Stimulated activated naive CD8-positive, alpha-beta T cell treated with anti-CD3 and anti-CD28 coated beads, Interleukin-15, amount 100 ng/mL, for 72 hours (primary cell): ENCODE data around the gene WDR86.

Experiments
- ATAC-seq: fragments of 150-1000 bp; cut with Tn5 transposase; 2 replicates; pipeline ENCODE4 v1.10.0; 2021; ENCODE audit warnings: mild to moderate bottlenecking, moderate library complexity
- DNase-seq, 2 donors: peaks; one replicate each; pipeline ENCODE4 v3.0.0; 2021 to 2022
- H3K27ac Mint-ChIP-seq, 2 donors: one replicate each; pipeline ENCODE4 v1.8.0; 2022; ENCODE audit warnings: mild to moderate bottlenecking in 2 of 2, mixed read lengths in 2 of 2, moderate library complexity in 2 of 2
- H3K27me3 Mint-ChIP-seq: one replicate; pipeline ENCODE4 v1.8.0; 2022; ENCODE audit warnings: mixed read lengths
- H3K4me1 Mint-ChIP-seq: one replicate; pipeline ENCODE4 v1.8.0; 2022; ENCODE audit warnings: mild to moderate bottlenecking, mixed read lengths
- H3K4me3 Mint-ChIP-seq, 2 donors: one replicate each; pipeline ENCODE4 v1.8.0; 2022; ENCODE audit warnings: mild to moderate bottlenecking in 2 of 2, mixed read lengths in 2 of 2, moderate library complexity in 1 of 2
- H3K9me3 Mint-ChIP-seq, 2 donors: one replicate each; pipeline ENCODE4 v1.8.0; 2022; ENCODE audit warnings: mixed read lengths in 2 of 2

Gene WDR86

GRCh38 chr7:151409667-151410404 lies at the start of gene WDR86:
Gene WDR86, minus strand, starts transcription at chr7:151410038. Its CDS starts 449 bp downstream, at chr7:151409589.
- ATAC-seq (peak; percentile 41), DNase-seq (no peak)
- Mint-ChIP-seq H3K27ac (peak within 1 kb of the TSS; percentile 27 to 69), H3K27me3 (peaks cover 49% of the 10 kb centered on the region), H3K9me3 (no peaks in the 10 kb centered on the region), H3K4me1 (peaks cover 60% of the 10 kb centered on the region), H3K4me3 (peak within 1 kb of the TSS; percentile 67 to 78)

GRCh38 chr7:151457534-151457933 lies 47.7 kb upstream of the WDR86 start:
- DNase-seq, result no peak
- no peak for ATAC-seq
- Mint-ChIP-seq H3K4me1 (no peaks in the 10 kb centered on the region), H3K4me3 (no peak overlapping the region), H3K27ac (no peak overlapping the region), H3K9me3 (peaks cover 2 to 13% of the 10 kb centered on the region in 2 donors), H3K27me3 (peaks cover 34% of the 10 kb centered on the region)

DNA sequence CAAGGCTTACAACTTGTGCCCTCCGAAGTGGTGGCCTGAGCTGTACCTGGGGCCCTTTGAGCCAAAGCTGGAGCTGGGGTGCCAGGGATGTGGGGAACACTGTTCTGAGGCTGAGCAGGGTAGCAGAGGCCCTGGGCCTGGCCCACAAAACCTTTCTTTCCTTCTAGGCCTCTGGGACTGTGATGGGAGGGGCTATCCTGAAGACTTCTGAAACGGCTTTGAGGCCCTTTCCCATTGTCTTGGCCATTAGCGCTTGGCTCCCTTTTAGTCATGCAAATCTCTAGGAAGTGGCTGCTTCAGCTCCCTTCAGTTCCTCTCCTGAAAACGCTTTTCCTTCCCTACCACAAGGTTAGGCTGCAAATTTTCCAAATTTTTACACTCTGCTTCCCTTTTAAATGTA lies 46.9 kb upstream of the WDR86 start:
- Mint-ChIP-seq H3K27me3 (peaks cover 34% of the 10 kb centered on the region), H3K4me3 (no peak overlapping the region), H3K27ac (no peak overlapping the region), H3K9me3 (peaks cover 0 to 9% of the 10 kb centered on the region in 2 donors), H3K4me1 (no peaks in the 10 kb centered on the region)
- DNase-seq (no peak), ATAC-seq (no peak)

DNA sequence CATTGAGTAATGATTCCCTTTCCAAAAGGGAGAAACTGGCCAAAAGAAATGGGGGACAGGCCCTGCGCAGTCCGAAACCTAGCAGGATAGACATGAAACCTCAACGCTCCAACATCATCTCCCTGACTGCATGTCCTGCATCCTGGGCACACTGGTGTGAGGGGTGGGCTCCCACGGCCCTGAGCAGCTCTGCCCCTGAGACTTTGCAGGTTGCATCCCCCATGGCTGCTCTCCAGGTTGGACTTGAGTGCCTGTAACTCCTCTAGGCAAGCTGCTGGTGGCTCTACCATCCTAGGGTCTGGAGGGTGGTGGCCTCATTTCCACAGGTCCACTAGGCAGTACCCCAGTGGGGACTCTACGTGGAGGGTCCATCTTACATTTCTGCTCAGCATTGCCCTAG lies 46.4 kb upstream of the WDR86 start:
- Mint-ChIP-seq H3K4me1 (no peaks in the 10 kb centered on the region), H3K27me3 (peaks cover 31% of the 10 kb centered on the region), H3K9me3 (peaks cover 0 to 4% of the 10 kb centered on the region in 2 donors), H3K27ac (no peak overlapping the region), H3K4me3 (no peak overlapping the region)
- no peak for ATAC-seq
- no peak for DNase-seq

DNA sequence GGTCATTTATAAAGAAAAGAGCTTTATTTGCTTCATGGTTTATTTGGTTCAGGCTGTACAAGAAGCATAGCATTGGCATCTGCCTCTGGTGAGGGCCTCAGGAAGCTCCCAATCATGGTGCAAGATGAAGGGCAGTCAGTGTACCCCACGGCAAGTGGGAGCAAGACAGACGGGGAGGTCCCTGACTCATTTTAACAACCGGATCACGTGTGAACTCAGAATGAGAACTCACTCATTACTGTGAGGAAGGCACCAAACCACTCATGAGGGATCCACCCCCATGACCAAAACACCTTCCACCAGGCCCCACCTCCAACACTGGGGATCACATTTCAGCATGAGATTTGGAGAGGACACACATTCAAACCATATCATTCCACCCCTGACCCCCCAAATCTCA lies 45.9 kb upstream of the WDR86 start:
- no peak for ATAC-seq
- no peaks in the 10 kb centered on the region for H3K9me3 Mint-ChIP-seq

GRCh38 chr7:151454932-151455530 lies 45.2 kb upstream of the WDR86 start:
- no peak for DNase-seq
- H3K27me3 Mint-ChIP-seq, result peaks cover 31% of the 10 kb centered on the region
- ATAC-seq, result no peak
- no peaks in the 10 kb centered on the region for H3K9me3 Mint-ChIP-seq
- H3K27ac Mint-ChIP-seq, result no peak overlapping the region
- H3K4me1 Mint-ChIP-seq, result no peaks in the 10 kb centered on the region
- no peak overlapping the region for H3K4me3 Mint-ChIP-seq

More for the DNA sequence above, 45.9 kb upstream of the WDR86 start:
- peaks cover 31% of the 10 kb centered on the region for H3K27me3 Mint-ChIP-seq
- H3K4me3 Mint-ChIP-seq, result no peak overlapping the region
- H3K4me1 Mint-ChIP-seq, result no peaks in the 10 kb centered on the region
- DNase-seq, result no peak
- H3K27ac Mint-ChIP-seq, result no peak overlapping the region

GRCh38 chr7:151454305-151454704 lies 44.5 kb upstream of the WDR86 start:
- no peak for DNase-seq
- Mint-ChIP-seq H3K27ac (no peak overlapping the region), H3K9me3 (no peaks in the 10 kb centered on the region), H3K27me3 (peaks cover 31% of the 10 kb centered on the region), H3K4me3 (no peak overlapping the region), H3K4me1 (peaks cover 6% of the 10 kb centered on the region)
- ATAC-seq, result no peak

DNA sequence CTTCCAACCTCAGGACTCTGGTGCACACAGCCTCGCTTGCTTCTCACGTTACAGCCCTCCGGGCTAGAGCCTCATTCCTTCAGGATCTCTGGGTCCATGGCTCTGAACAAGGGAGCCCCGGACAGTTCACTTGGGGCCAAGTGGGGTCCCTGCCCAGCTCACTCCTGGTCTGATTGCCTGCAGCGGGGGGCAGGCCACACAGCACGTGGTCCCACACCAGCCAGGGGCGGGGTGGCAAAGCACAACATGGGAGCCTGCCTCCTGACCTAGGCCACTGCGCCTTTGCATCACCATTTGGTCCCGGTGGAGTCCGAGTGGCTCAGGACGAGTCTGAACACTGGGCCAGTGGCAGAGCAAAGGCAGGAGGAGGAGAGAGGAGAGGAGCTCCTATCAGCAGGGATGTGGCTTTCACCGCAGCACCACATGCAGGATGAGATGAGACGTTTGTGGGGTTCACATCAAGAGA lies 43.5 kb upstream of the WDR86 start:
- ATAC-seq (no peak), DNase-seq (no peak)
- Mint-ChIP-seq H3K4me3 (no peak overlapping the region), H3K4me1 (peaks cover 6% of the 10 kb centered on the region), H3K27ac (no peak overlapping the region), H3K27me3 (peaks cover 29% of the 10 kb centered on the region), H3K9me3 (no peaks in the 10 kb centered on the region)

DNA sequence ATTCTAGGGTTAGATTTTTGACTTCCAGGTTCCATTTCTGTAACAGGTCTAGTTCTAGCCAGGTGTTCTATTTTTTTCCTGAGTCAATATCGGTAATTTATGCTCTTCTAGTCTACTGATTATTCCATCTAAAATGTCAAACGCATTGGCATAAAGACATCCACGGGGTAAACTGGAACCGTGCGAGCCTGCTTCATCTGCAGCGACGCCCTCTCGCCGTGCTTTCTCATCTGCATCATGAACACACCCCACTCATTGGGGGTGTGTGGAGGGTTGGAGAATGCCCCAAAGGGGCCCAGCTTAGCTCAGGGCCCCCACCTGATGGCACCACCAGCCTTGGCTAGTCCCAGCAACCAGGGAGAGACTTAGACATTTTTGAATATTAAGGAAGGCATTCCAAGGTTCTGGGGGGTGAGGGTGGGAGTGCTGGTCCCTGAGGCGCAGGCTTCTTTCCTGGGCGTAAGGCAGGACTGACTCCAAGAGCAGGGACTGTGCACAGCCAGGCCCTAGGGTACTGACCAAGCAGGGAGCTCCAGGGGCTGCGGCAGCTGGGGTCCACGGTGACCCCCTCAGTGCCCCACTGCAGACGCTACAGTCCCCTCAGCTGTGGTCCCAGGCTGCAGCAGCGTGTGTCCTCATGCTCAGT lies 43.0 kb upstream of the WDR86 start:
- peak overlapping the region in 1 of 2 donors; percentile 55 for H3K27ac Mint-ChIP-seq
- no peaks in the 10 kb centered on the region for H3K9me3 Mint-ChIP-seq
- no peak for DNase-seq
- ATAC-seq, result no peak
- H3K4me3 Mint-ChIP-seq, result no peak overlapping the region
- H3K4me1 Mint-ChIP-seq, result peaks cover 6% of the 10 kb centered on the region
- peaks cover 29% of the 10 kb centered on the region for H3K27me3 Mint-ChIP-seq

DNA sequence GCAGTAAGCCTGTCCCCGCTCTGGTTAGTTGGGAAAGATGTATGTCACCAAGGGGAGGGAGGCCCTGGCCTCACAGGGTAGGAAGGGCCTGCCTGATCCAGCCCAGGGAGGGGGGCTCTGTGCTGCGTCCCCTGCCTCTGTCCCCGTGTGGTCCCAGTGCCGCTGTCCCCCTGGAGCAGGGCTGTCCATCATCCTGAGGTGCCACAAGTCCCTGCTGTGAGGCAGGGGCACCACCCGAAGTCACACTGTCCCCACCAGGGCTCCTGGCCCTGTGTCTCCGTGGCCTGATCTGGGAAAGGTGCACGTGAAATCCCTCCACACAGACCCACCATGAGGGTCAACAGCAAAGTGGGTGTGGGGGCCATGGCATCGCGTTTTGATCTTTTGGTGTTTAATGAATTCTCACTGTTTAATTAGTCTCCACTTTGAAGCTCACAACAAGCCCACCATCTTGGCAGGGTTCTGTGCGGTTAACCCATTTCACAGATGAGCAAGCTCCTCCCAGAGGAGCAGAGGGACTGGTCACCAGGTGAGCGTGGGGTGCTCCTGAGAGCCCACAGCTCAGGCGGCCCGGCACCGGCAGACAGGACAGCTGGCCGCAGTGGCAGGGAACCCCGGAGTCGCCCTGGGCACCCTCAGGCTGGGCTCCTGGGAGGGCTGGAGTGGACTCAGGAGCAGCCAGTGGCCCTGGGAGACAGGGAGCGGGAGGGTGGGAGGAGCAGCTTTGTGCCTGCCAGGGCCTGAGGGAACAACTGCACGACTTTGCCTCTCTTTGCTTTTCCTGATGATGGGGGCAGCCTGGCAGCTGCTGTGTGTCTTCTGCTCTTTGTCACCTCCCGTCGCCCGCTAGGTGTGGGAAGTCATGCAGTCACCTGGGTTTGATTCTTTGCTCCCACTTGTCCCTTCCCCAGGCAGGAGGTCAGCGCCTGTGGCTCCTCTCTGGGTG lies 42.1 kb upstream of the WDR86 start:
- Mint-ChIP-seq H3K4me1 (peaks cover 6% of the 10 kb centered on the region), H3K27me3 (peaks cover 29% of the 10 kb centered on the region), H3K4me3 (no peak overlapping the region), H3K27ac (no peak overlapping the region), H3K9me3 (no peaks in the 10 kb centered on the region)
- DNase-seq (no peak), ATAC-seq (no peak)

- no peaks in the 10 kb centered on the region for H3K9me3 Mint-ChIP-seq
- no peak overlapping the region for H3K4me3 Mint-ChIP-seq
- peaks cover 6% of the 10 kb centered on the region for H3K4me1 Mint-ChIP-seq
- ATAC-seq, result no peak
- DNase-seq, result no peak
- H3K27me3 Mint-ChIP-seq, result peaks cover 29% of the 10 kb centered on the region
- H3K27ac Mint-ChIP-seq, result no peak overlapping the region
Measured at GRCh38 chr7:151451156-151451555, 41.3 kb upstream of the WDR86 start.

GRCh38 chr7:151449990-151450389 lies 40.2 kb upstream of the WDR86 start:
- H3K27me3 Mint-ChIP-seq, result peaks cover 29% of the 10 kb centered on the region
- peaks cover 6% of the 10 kb centered on the region for H3K4me1 Mint-ChIP-seq
- no peaks in the 10 kb centered on the region for H3K9me3 Mint-ChIP-seq
- no peak overlapping the region for H3K4me3 Mint-ChIP-seq
- ATAC-seq (no peak), DNase-seq (no peak)
- no peak overlapping the region for H3K27ac Mint-ChIP-seq

GRCh38 chr7:151448261-151449252 lies 38.7 kb upstream of the WDR86 start:
- no peaks in the 10 kb centered on the region for H3K9me3 Mint-ChIP-seq
- peak overlapping the region; percentile 60 to 81 for H3K4me3 Mint-ChIP-seq
- peaks cover 14% of the 10 kb centered on the region for H3K4me1 Mint-ChIP-seq
- ATAC-seq (peak; percentile 88), DNase-seq (peak; percentile 76 to 83)
- H3K27me3 Mint-ChIP-seq, result peaks cover 29% of the 10 kb centered on the region
- peak overlapping the region in 1 of 2 donors; percentile 16 for H3K27ac Mint-ChIP-seq

GRCh38 chr7:151447901-151448260 lies 38.0 kb upstream of the WDR86 start:
- Mint-ChIP-seq H3K27me3 (peaks cover 23% of the 10 kb centered on the region), H3K27ac (no peak overlapping the region), H3K9me3 (no peaks in the 10 kb centered on the region), H3K4me1 (peaks cover 14% of the 10 kb centered on the region), H3K4me3 (peak overlapping the region; percentile 60 to 81)
- DNase-seq, result no peak
- no peak for ATAC-seq
